Activated CD4-positive, CD25-positive, alpha-beta regulatory T cell (primary cell): ENCODE measurements around the gene PPDPF.
"Not testable (repeated sequence)": the region's sequence is repeated elsewhere in the genome, so short reads cannot be mapped to it uniquely, and the experiment has no call there.

Experiments
- DNase-seq, 4 experiments: peaks; one replicate each; lab custom pipeline; 2025; lab: John Stamatoyannopoulos, UW

PPDPF gene

GRCh38 chr20:63551068-63551467 lies 30.5 kb downstream of the PPDPF start:
- no peak for DNase-seq

GRCh38 chr20:63552481-63553249 lies 32.1 kb downstream of the PPDPF start:
- DNase-seq = peak in 1 of 4 experiments; percentile 51

DNA sequence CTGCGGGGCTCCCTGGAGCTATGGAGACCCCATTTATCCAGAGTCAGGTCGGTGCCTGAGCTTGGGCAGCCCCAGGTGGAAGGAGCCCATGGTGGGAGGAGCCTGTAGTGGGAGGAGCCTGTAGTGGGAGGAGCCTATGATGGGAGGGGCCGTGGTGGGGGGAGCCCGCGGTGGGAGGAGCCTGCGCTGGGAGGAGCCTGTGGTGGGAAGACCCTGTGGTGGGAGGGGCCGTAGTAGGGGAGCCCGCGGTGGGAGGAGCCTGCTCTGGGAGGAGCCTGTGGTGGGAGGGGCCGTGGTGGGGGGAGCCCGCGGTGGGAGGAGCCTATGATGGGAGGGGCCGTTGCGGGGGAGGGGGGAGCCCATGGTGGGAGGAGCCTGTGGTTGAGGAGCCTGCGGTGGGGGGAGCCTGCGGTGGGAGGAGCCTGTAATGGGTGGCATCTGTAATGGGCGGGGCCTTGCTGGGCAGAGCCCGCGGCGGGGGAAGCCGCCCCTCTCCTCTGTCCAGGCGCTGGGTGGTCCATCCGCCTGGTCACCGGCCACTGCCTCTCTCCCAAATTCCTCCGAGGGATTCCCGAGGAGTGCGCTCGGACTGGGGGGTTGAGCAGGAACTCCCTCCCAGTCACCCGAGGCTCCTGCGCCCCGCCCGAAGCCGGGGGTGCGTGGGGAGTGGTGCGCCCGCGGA lies 32.8 kb downstream of the PPDPF start:
- DNase-seq = peak; percentile 79 to 85 (median 82)

DNA sequence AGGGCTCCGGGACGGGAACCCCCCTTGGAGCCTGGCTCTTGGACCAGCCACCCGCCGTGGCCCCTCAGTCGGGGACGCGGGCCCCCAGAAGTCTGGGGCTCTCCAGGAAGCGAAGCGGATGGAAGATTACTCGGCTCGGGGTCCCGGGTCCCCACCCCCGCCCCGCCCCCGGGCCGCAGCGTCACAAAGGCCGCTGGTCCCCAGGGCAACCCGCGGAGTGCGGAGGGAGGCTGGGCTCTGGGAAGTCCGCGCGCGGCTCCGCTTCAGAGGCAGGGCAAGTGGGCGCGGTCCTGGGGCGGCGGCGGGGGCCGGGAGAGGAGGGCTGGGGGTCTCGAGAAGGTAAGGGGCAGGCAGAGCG lies 33.3 kb downstream of the PPDPF start, which contains the start of gene FNDC11:
Gene FNDC11, plus strand, starts transcription at position 227 of the 358 bp plus-strand sequence. CDS start 1,505 bp downstream, outside the sequence.
- peak in 1 of 4 experiments; percentile 32 for DNase-seq

- DNase-seq = no peak
Measured at GRCh38 chr20:63554361-63555278, 34.1 kb downstream of the PPDPF start.

DNA sequence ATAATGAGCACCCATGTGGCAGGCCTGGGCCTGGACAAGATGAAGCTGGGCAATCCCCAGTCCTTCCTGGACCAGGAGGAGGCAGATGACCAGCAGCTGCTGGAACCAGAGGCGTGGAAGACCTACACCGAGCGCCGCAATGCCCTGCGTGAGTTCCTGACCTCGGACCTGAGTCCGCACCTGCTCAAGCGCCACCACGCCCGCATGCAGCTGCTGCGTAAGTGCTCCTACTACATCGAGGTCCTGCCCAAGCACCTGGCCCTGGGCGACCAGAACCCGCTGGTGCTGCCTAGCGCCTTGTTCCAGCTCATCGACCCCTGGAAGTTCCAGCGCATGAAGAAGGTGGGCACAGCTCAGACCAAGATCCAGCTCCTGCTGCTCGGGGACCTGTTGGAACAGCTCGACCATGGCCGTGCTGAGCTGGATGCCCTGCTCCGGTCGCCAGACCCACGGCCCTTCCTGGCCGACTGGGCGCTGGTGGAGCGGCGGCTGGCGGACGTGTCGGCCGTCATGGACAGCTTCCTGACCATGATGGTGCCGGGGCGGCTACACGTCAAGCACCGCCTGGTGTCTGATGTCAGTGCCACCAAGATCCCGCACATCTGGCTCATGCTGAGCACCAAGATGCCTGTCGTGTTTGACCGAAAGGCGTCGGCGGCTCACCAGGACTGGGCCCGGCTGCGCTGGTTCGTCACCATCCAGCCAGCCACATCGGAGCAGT lies 35.3 kb downstream of the PPDPF start:
- no peak for DNase-seq

DNA sequence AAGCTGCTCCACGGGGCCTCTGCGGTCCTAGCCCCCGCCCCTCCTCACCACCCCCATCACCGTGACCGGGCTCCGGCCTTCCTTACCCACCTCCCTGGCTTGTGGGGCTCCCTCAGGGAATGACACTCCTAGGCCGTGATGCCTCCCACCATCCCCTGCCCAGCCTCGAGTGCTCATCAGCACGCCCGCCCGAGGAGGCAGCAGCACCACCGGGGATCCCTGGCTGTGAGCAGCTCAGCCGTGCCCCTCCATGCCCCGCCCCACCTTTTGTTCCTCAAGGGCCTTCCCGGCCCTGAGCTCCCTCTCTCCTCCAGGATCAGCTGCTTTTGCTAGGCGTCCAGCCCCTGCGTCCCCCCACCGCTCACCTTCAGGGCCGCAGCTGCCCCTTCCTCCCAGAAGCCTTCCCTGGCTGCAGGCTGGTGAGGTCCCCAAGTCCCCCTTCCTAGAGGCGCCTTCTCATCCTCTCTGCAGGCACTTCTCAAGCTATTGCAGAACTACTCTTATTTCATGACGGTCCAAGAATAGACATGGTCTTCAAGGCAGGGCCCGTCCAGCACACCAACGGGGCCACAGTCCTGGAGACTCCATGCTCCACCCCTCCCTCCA lies 36.4 kb downstream of the PPDPF start:
- DNase-seq = no peak

- no peak for DNase-seq
Measured at GRCh38 chr20:63557481-63557891, 36.9 kb downstream of the PPDPF start.

GRCh38 chr20:63558804-63559484 lies 38.4 kb downstream of the PPDPF start:
- no peak for DNase-seq

GRCh38 chr20:63559485-63560332 lies 39.1 kb downstream of the PPDPF start:
- not testable (repeated sequence) for DNase-seq

DNA sequence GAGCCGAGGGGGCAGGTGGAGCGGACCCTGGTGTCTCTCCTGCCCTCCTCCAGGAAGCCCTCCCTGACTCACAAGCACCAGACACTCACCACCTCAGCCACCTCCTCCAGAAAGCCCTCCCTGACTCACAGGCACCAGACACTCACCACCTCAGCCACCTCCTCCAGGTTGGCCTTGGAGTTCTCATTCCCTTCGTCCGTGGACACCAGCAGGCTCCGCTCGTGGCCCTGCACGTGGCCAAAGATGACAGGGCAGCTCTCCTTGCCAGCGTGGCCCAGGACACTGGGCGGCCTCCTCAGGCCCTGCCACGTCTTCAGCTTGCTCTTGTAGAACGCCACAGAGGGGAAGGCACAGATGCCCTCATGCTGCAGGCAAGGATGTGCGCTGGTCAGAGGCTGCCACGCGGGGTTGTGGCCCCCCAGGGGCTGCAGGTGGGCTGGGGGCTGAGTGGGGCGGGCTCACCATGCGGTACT lies 39.8 kb downstream of the PPDPF start:
- DNase-seq = no peak

- DNase-seq = no peak
Measured at GRCh38 chr20:63560856-63561609, 40.5 kb downstream of the PPDPF start.

- no peak for DNase-seq
Measured at GRCh38 chr20:63561624-63562396, 41.2 kb downstream of the PPDPF start.

- DNase-seq = no peak
Measured at GRCh38 chr20:63562461-63563224, 42.1 kb downstream of the PPDPF start.

- DNase-seq = no peak
Measured at GRCh38 chr20:63563225-63563935, 42.8 kb downstream of the PPDPF start.

GRCh38 chr20:63564036-63564810 lies 43.7 kb downstream of the PPDPF start:
- no peak for DNase-seq
